ENCODE measurements around the gene ZMPSTE24.

GRCh38 chr1:40256401-40257084 lies 1.5 kb upstream of the ZMPSTE24 start:
- TF ChIP-seq CTCF (IDR thresholded peaks at IDR 0.05), result no peak
- TF ChIP-seq POLR2AphosphoS5 (IDR thresholded peaks at IDR 0.05), result no peak
- no peak for TF ChIP-seq POLR2A (IDR thresholded peaks at IDR 0.05; ENCODE audit: low read depth)
